Smooth muscle cell (in vitro differentiated cells): ENCODE data around the gene ATG7. TPM values are rescaled to one million over a fixed set of nuclear protein-coding genes. Genes with fewer than 3 reads are reported as not detected.
"Not testable (repeated sequence)": the region's sequence is repeated elsewhere in the genome, so short reads cannot be mapped to it uniquely, and the experiment has no call there.

Experiments
- DNase-seq: peaks from one replicate; lab custom pipeline; 2025; ENCODE audit not compliant: unreplicated experiment; lab: John Stamatoyannopoulos, UW
- H2AFZ ChIP-seq: fragments of 200-600 bp; sonication (generic); 2 replicates; pipeline ENCODE4 v1.6.0; 2016; ENCODE audit warnings: antibody characterized with exemption, low read depth, mild to moderate bottlenecking
- H3F3A ChIP-seq: fragments of 200-600 bp; sonication (generic); 2 replicates; pipeline ENCODE4 v1.6.0; 2017; ENCODE audit warnings: antibody characterized with exemption, low read depth
- H3K27ac ChIP-seq: fragments of 200-600 bp; sonication (generic); 2 replicates; pipeline ENCODE4 v1.5.1; 2016; ENCODE audit warnings: low read depth, mild to moderate bottlenecking
- H3K27me3 ChIP-seq: fragments of 200-600 bp; sonication (generic); 2 replicates; pipeline ENCODE4 v1.6.1; 2016; ENCODE audit warnings: low read depth, mild to moderate bottlenecking
- H3K36me3 ChIP-seq: fragments of 200-600 bp; sonication (generic); 2 replicates; pipeline ENCODE4 v1.5.1; 2016; ENCODE audit warnings: low read depth
- H3K4me1 ChIP-seq: fragments of 200-600 bp; sonication (generic); 2 replicates; pipeline ENCODE4 v1.5.1; 2016; ENCODE audit warnings: low read depth
- H3K4me2 ChIP-seq: fragments of 200-600 bp; sonication (generic); 2 replicates; pipeline ENCODE4 v1.6.0; 2016; ENCODE audit warnings: mild to moderate bottlenecking
- H3K4me3 ChIP-seq: fragments of 200-600 bp; sonication (generic); 2 replicates; pipeline ENCODE4 v1.5.1; 2016; ENCODE audit warnings: mild to moderate bottlenecking
- H3K79me2 ChIP-seq: fragments of 200-600 bp; sonication (generic); 2 replicates; pipeline ENCODE4 v1.6.0; 2016; ENCODE audit warnings: low read depth, mild to moderate bottlenecking
- H3K9ac ChIP-seq: fragments of 200-600 bp; sonication (generic); 2 replicates; pipeline ENCODE4 v1.6.0; 2016; ENCODE audit warnings: low read depth
- H3K9me3 ChIP-seq: fragments of 200-600 bp; sonication (generic); replicated peaks from 2 replicates; pipeline ENCODE4 v1.5.1; 2016; ENCODE audit warnings: low read depth
- H4K20me1 ChIP-seq: fragments of 200-600 bp; sonication (generic); 2 replicates; pipeline ENCODE4 v1.6.0; 2016; ENCODE audit warnings: low read depth
- CTCF ChIP-seq: fragments of 200-600 bp; sonication (generic); IDR thresholded peaks from 2 replicates; pipeline ENCODE4 v1.5.1; 2017; ENCODE audit warnings: borderline replicate concordance, mild to moderate bottlenecking, antibody characterized with exemption; ENCODE audit not compliant: insufficient read depth, poor library complexity, severe bottlenecking
- WGBS: methylation state at CpG from one replicate; pipeline ENCODE4 v1.1.7; 2016; ENCODE audit warnings: low lambda C conversion rate; 5-methylcytosine and 5-hydroxymethylcytosine counted together
- polyA plus RNA-seq: library from polyadenylated mRNA; unstranded; fragments of >200 nt; fragmentation: Nextera tagmentation; extraction: Ambion mirVana; gene quantifications from 2 replicates; pipeline ENCODE4 v1.2.1, GENCODE V29; 2016
- total RNA-seq: library from RNA; depleted of rRNA; stranded (reverse); fragments of >200 nt; gene quantifications from 2 replicates; pipeline ENCODE4 v1.2.3, GENCODE V29; 2014

ATG7 gene
- total and polyA plus RNA-seq, 2 experiments from 2014 or later = 19.4 to 40.3 TPM

- Histone ChIP-seq H2AFZ (no peak overlapping the region), H3K4me3 (no peak overlapping the region), H3K4me2 (no peak overlapping the region), H3K79me2 (no peaks in the 10 kb centered on the region), H3K4me1 (no peaks in the 10 kb centered on the region), H3K9me3 (no peaks in the 10 kb centered on the region), H3K27me3 (no peaks in the 10 kb centered on the region), H3K9ac (no peak overlapping the region), H3K36me3 (no peaks in the 10 kb centered on the region), H4K20me1 (no peaks in the 10 kb centered on the region), H3K27ac (no peak overlapping the region), H3F3A (no peaks in the 10 kb centered on the region)
- DNase-seq = no peak
- 78% methylated on average over 2 of the region's 2 CpGs for WGBS
- no peak for TF ChIP-seq CTCF
Observed at GRCh38 chr3:11438646-11439045, 166.4 kb downstream of the ATG7 start.

DNA sequence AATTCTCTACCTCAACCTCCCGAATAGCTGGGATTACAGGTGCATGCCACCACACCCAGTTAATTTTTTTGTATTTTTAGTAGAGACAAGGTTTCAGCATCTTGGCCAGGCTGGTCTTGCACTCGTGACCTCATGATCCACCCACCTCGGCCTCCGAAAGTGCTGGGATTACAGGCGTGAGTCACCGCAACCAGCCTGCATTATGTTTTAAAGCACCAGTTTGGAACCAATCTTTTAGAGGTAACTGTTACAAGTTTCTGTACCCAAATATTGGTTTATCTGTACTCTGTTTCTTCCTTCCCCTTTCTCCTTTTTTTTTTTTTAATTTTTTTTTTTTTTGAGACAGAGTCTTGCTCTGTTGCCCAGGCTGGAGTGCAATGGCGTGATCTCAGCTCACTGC lies 169.1 kb downstream of the ATG7 start:
- not testable (repeated sequence) for H3K36me3 ChIP-seq, DNase-seq

DNA sequence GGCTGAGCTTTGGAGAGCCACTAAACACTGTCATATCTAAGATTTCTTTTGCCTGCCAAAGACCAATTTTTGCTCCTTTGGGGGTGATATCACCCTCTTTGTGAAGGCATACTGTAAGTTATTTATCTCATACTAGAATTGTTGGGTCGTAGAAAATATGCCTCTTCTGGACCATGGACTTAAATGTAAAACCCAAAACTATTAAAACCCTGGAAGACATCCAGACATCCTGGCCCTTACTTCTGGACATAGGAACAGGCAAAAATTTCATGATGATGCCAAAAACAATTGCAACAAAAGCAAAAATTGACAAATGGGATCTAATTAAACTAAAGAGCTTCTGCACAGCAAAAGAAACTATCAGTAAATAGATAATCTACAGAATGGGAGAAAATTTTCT lies 172.2 kb downstream of the ATG7 start:
- H4K20me1 ChIP-seq = no peaks in the 10 kb centered on the region
- no peak overlapping the region for H3K4me2 ChIP-seq
- H3K36me3 ChIP-seq = peaks cover 3% of the 10 kb centered on the region
- no peak overlapping the region for H3K9ac ChIP-seq
- H3K9me3 ChIP-seq = no peaks in the 10 kb centered on the region
- no peak for DNase-seq
- H3K4me1 ChIP-seq = no peaks in the 10 kb centered on the region
- TF ChIP-seq CTCF = no peak
- no peak overlapping the region for H2AFZ ChIP-seq
- no peak overlapping the region for H3K27ac ChIP-seq
- 86% methylated on average over 1 of the region's 1 CpG for WGBS
- no peaks in the 10 kb centered on the region for H3F3A ChIP-seq
- no peak overlapping the region for H3K4me3 ChIP-seq
- no peaks in the 10 kb centered on the region for H3K79me2 ChIP-seq
- H3K27me3 ChIP-seq = no peaks in the 10 kb centered on the region

More for the DNA sequence above, 169.1 kb downstream of the ATG7 start:
- not testable (repeated sequence) for H3K79me2 ChIP-seq, H3K9ac ChIP-seq, H3K27ac ChIP-seq, H3K9me3 ChIP-seq, H3K4me3 ChIP-seq, H3K4me2 ChIP-seq, H3K27me3 ChIP-seq, H4K20me1 ChIP-seq, H3F3A ChIP-seq, H3K4me1 ChIP-seq, H2AFZ ChIP-seq
- WGBS = 56% methylated on average over 6 of the region's 7 CpGs

- not testable (repeated sequence) for H3F3A ChIP-seq, H3K9ac ChIP-seq, H3K36me3 ChIP-seq, H4K20me1 ChIP-seq, H3K4me2 ChIP-seq, H3K4me1 ChIP-seq, DNase-seq, H3K79me2 ChIP-seq, H3K27ac ChIP-seq, H3K27me3 ChIP-seq, H2AFZ ChIP-seq, H3K4me3 ChIP-seq, H3K9me3 ChIP-seq
- WGBS = 98% methylated on average over 3 of the region's 3 CpGs
Observed at GRCh38 chr3:11445193-11445592, 173.0 kb downstream of the ATG7 start.

DNA sequence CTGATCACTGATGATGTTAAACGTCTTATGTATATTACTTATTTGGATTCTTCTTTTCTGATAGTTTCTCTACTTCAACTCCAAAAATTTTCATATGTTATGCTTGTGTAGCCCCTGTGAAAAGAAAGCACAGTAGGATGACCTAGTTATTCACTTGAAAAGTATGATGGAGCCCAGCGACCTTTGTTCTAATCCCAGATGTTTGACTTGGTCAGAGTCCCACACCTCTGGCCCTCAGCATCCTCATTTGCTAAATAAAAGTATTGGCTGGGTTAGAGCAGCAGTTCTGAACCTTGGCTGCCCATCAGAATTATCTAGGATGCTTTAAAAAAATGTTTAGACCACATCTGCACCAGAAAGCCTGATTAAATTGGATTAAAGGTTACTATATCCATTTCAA lies 173.7 kb downstream of the ATG7 start:
- no peaks in the 10 kb centered on the region for H3K79me2 ChIP-seq
- H3K9me3 ChIP-seq = no peaks in the 10 kb centered on the region
- DNase-seq = no peak
- no peak overlapping the region for H2AFZ ChIP-seq
- no peak overlapping the region for H3K27ac ChIP-seq
- H3F3A ChIP-seq = no peaks in the 10 kb centered on the region
- WGBS = 97% methylated on average over 2 of the region's 2 CpGs
- no peak overlapping the region for H3K4me3 ChIP-seq
- TF ChIP-seq CTCF = no peak
- H4K20me1 ChIP-seq = no peaks in the 10 kb centered on the region
- peaks cover 3% of the 10 kb centered on the region for H3K36me3 ChIP-seq
- no peaks in the 10 kb centered on the region for H3K4me1 ChIP-seq
- H3K4me2 ChIP-seq = no peak overlapping the region
- no peak overlapping the region for H3K9ac ChIP-seq
- H3K27me3 ChIP-seq = no peaks in the 10 kb centered on the region
